Measurements from ENCODE around the gene UQCRHL.

DNA sequence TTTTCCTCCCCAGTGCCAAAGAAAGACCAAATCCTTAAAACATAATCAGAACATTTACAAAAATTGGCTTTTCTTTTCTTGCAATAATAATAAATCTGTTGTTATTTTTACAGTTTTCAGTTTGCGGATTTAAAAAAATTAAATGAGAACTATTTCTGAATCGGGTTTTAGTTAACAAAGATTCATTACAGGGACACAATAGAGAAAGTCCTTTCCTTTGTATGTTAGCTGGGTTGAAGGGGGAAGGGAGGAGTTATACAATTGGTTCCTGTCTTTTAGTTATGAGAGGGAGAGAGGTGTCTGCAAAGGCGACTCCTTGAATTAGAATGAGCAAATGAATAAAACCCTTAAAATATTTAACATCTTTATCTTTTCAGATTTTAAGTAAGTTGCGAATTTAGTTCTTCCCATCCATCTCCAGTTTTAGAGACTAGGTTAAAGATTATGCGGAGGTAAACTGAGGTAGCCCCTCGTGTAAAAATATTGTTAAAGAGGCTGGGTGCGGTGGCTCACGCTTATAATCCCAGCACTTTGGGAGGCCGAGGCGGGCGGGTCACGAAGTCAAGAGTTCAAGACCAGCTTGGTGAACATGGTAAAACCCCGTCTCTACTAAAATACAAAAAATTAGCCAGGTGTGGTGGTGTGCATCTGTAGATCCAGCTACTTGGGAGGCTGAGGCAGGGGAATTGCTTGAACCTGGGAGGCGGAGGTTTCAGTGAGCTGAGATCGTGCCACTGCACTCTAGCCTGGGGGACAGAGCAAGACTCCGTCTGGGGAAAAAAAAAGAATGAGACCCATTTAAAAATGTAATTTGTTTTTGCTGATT lies 44.0 kb upstream of the UQCRHL start:
- no peak for TF ChIP-seq POLR2AphosphoS5 (IDR thresholded peaks at IDR 0.05; ENCODE audit: low read depth, low read length)
- TF ChIP-seq REST (IDR thresholded peaks at IDR 0.05; ENCODE audit: insufficient read depth in 1 of 2, low read depth in 2 of 2, low read length in 2 of 2) = no peak
- TF ChIP-seq SIN3A (IDR thresholded peaks at IDR 0.05; ENCODE audit: borderline replicate concordance, insufficient read depth, low read length) = no peak

Data from PFSK-1 (cell line).